Stimulated activated CD4-positive, alpha-beta T cell treated with anti-CD3 and anti-CD28 coated beads, Interleukin-2, amount 100 ng/mL, for 4 hours (primary cell): ENCODE results near the gene TRMT6.

ENCODE experiments used
- DNase-seq: peaks from one replicate; pipeline ENCODE4 v3.0.0-alpha.2; 2020; ENCODE audit warnings: low read depth

TRMT6 gene

DNA sequence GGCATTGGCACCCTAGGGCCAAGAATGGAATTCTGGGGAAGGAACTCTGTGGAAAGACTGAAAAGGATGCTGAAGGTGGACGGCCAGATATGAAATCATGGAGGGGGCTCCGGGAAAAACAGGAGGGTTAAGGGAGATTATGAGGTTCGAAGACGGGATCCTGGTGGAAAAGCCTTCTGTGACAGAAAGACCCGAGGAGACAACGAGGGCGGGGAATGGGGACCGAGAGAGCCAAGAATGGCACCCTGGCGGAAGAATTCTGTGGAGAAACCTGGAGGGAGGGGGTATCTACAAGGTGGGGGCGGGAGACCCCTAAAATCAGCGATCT lies 426 bp downstream of the TRMT6 start:
- no peak for DNase-seq

GRCh38 chr20:5947276-5947675 lies 3.1 kb downstream of the TRMT6 start:
- DNase-seq: no peak

DNA sequence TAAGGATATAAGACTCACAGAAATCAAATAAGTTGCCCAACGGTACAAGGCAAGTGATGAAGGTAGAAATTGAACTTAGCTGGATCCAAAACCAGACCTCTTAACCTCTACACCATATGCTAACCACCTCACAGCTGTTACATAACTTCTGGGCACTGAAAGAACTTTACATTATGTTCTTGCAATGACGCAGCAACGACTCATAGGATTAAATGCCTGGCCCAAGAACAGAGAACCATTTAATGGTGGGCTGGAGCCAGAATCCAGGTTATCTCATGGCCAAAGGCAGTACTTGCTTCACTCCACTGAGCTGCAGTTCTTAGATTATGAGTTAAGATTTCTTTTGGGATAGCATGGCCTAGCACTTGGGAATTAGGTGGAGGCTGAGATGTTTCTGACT lies 4.4 kb downstream of the TRMT6 start:
- DNase-seq: no peak

- no peak for DNase-seq
These were observed 11.8 kb downstream of the TRMT6 start for GRCh38 chr20:5938456-5939029.

- DNase-seq: no peak
These were observed 14.1 kb downstream of the TRMT6 start for GRCh38 chr20:5936238-5936637.

- DNase-seq: no peak
These were observed 14.9 kb downstream of the TRMT6 start for GRCh38 chr20:5935384-5935783.

DNA sequence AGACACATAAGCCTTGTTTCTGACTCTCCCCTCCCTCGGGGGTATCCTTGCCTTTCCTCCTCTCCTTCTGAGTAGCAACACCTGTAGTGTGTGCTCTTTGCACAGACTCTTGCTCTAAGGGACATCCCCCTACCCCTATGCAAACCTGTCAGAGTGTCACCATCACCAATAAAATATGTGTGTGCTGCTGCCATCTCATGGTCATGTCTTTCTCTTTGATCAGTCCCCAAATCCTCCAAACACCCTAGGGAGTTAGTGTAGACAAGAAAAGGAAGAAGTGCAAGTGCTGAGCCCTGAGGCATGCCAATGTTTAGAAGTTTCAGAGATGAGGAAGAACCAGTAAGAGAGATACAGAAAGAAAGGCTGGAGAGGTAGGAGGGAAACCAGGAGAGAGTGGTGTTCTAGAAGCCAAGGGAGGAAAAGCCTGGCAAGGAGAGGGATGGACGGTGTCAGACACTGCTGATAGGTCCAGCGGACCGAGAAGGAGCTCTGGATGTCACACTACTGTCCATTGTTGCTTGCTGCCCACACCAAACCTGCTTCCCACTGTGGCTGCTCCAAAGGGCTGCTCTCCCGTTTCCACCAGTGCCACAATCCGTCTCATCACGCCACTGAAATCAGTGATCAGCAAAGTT lies 16.4 kb downstream of the TRMT6 start:
- DNase-seq: no peak

- no peak for DNase-seq
These were observed 17.5 kb downstream of the TRMT6 start for GRCh38 chr20:5932796-5933195.

GRCh38 chr20:5931411-5931810 lies 18.9 kb downstream of the TRMT6 start:
- DNase-seq: no peak

- DNase-seq: no peak
These were observed 21.3 kb downstream of the TRMT6 start for GRCh38 chr20:5928836-5929715.

DNA sequence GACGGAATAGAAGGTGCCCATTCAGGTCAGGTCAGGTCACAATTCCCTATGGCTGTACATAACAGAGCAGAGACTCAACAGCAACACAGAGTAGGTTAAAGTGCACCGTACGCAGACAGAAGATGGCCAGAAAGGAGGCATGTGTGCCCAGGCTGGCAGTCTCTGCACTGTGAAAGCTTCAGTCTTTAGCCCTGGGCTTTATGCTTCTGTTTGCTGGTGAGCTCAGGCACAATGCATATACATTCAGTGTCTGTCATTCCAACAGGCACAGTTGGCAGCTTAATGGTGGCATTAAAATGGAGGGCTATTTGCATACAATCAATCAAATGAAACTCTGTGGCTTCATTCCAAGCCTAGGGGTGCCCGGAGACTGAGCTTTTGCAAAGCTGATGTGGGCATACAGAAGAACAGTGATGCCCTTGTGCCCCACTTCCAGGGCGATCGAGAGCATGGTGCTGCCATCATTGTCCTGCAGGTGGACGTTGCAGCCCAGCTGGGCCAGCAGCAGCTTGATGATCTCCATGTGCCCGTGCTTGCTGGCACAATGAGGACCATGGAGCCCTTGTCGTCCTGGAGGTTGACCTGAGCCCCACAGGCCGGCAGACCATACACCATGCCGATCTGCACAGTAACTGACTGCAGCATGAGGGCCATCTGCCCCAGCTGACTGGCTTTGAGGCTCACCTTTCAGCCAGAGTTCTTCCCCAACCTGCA lies 22.4 kb downstream of the TRMT6 start:
- DNase-seq: no peak

DNA sequence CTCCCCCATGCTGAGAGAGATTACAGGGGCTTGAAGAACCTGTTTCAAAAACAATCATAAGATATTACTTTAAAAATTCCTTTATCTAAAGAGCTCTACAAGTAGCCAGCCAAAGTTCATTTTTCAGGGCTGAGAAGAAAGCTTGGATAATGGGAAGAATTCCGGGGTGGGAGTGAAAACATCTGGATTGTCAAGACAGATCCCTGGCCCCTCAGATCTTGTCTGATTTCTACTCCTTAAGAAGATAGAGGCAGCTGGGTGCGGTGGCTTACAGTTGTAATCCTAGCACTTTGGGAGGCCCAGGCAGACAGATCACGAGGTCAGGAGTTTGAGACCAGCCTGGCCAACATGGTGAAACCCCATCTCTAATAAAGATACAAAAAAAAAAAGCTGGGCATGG lies 24.8 kb downstream of the TRMT6 start:
- no peak for DNase-seq

DNA sequence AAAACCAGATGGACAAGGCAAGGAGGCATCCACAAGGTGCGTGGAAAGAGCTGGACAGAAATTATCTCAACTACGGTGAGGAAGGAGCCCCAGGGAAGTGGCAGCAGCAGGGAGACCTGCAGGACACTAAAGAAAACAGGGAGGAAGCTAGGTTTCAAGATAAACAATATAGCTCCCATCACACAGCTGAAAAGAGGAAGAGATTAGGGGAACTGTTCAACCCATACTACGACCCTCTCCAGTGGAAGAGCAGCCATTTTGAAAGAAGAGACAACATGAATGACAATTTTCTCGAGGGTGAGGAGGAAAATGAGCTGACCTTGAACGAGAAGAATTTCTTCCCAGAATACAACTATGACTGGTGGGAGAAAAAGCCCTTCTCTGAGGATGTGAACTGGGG lies 26.8 kb downstream of the TRMT6 start:
- no peak for DNase-seq

DNA sequence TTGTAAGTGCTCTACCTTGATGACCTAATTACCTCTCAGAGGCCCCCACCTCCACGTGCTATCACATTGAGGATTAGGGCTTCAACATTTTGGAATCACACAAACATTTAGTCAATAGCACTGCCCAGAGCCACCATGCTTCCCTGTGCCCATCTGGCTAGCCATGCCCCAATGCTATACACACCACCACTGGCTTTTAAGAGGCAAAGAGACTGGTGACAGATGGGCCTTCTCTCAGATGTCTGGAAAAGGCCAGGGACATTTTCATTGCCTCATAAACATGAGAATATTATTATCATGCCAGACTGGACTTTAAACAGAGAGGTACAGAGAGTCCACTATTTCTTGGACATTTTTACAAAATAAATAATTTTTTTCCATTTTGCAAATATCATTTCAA lies 29.8 kb downstream of the TRMT6 start:
- no peak for DNase-seq

DNA sequence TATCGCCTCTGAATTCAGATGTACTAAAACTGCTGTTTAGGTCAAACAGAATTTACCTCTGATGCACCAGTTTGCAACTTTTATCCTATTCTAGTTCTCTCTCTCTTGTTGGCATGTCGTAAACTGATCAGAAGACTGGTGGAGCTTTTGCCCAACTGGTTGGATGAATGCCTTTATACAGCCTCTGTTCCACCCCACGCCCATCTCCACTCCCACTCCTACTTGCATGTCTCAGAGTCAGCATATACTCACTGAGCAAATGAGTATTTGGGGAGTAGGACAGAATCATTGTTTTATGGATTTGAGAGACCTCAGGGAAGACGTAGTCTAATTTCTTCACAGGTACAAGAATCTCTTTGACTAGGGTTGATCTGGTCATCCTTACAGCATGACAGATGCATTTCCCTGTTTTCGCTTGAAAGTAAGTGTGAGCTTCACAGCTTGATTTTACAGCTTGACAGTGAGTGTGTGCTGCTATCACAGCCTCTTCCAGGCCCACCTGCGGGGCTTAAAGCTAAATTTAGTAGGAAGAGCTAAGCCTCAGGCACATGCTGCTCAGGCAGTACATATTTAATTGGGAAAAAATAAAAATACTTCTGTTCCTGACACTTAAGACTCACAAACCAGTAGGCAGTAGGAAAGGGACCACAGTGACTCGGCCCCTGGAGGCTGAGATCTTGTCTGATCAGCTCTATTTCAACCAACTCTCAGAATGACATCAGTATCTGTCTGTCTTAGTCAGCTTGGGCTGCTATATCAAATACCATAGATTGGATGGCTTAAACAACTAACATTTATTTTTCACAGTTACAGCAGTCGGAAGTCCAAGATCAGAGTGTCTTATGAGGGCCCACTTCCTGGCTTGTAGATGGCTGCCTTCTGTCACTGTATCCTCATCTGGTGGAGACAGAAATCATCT lies 30.4 kb downstream of the TRMT6 start:
- DNase-seq: no peak

DNA sequence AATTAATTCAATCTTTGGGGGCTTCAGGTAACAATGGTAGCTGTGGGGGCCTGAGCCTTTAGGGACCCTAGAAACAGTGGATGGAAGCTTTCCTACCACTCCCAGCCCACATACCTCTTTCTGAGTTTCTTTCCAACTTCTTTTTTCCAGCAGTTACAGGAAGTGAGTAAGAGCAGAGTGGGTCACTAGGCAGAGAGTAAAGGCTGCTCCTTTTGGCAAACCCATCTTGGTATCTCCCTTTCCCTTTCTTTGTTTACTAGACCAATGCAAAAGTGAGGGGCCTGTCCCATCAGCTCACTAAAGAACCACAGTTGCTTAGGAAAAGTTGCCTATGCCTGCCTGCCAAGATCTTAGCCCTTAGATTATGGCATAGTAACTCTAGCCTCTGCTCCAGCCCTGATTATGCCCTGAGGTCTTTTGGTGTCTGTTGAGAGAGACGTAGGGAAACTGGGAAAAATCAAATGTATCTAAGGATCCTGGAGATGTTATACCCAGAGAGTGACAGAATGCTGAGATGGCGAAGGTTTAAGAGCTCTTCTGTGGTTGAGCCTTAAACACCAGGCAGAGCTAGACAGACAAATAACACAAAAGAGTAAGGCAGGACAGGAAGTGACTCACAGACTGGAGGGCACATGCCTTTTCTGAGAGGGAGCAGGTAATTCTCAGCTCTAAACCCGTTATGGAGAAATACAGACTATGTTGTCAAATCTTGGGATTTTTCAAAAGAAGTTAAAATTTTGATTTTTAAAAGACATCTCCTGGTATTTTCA lies 31.3 kb downstream of the TRMT6 start:
- no peak for DNase-seq

GRCh38 chr20:5914859-5915258 lies 35.5 kb downstream of the TRMT6 start:
- DNase-seq: no peak

GRCh38 chr20:5913166-5913565 lies 37.2 kb downstream of the TRMT6 start:
- no peak for DNase-seq

GRCh38 chr20:5910186-5910585 lies 40.1 kb downstream of the TRMT6 start:
- DNase-seq: no peak

GRCh38 chr20:5908981-5909380 lies 41.4 kb downstream of the TRMT6 start:
- no peak for DNase-seq

- DNase-seq: no peak
These were observed 49.4 kb downstream of the TRMT6 start for GRCh38 chr20:5900908-5901307.
